Measurements from ENCODE around the gene TAPT1. TPM values are rescaled to one million over a fixed set of nuclear protein-coding genes. Genes with fewer than 3 reads are reported as not detected.

The TAPT1 gene
- total RNA-seq, 1 donor: 51.7 TPM

- DNase-seq (ENCODE audit: low read depth in 2 of 3, low spot score in 2 of 3): no peak
Observed at GRCh38 chr4:16113741-16114140, 112.5 kb downstream of the TAPT1 start.

GRCh38 chr4:16111533-16111932 is 114.7 kb downstream of the TAPT1 start:
- no peak for DNase-seq (ENCODE audit: low read depth in 2 of 3, low spot score in 2 of 3)

GRCh38 chr4:16110661-16111290 is 115.5 kb downstream of the TAPT1 start:
- no peak for DNase-seq (ENCODE audit: low read depth in 2 of 3, low spot score in 2 of 3)

Small RNA genes within 50 kb of the gene (small RNA-seq; reads per million reads assigned to genes)
- not detected for gene RPS21P4

Other genes starting within 250 kb of the TAPT1 start
- 264 TPM for gene PROM1, start 142.4 kb downstream of the TAPT1 start, total RNA-seq

All from hematopoietic multipotent progenitor cell (in vitro differentiated cells).